Inflammatory macrophage (primary cell): Measurements from ENCODE around the gene NOP14.
"Not testable (repeated sequence)": the region's sequence is repeated elsewhere in the genome, so short reads cannot be mapped to it uniquely, and the experiment has no call there.

Source experiments
- DNase-seq, 2 donors: peaks; one replicate each; pipeline ENCODE4 v3.0.0-alpha.2; 2020 to 2022
- total RNA-seq, 18 experiments: gene quantifications; one replicate each; lab custom pipeline; 2026; ENCODE audit warnings: mixed read lengths in 6 of 18, inconsistent platforms in 2 of 18; lab: John Stamatoyannopoulos, UW

The NOP14 gene
- 25.0 to 71.8 (median 54.5) reads per million in 18 experiments for total RNA-seq

DNA sequence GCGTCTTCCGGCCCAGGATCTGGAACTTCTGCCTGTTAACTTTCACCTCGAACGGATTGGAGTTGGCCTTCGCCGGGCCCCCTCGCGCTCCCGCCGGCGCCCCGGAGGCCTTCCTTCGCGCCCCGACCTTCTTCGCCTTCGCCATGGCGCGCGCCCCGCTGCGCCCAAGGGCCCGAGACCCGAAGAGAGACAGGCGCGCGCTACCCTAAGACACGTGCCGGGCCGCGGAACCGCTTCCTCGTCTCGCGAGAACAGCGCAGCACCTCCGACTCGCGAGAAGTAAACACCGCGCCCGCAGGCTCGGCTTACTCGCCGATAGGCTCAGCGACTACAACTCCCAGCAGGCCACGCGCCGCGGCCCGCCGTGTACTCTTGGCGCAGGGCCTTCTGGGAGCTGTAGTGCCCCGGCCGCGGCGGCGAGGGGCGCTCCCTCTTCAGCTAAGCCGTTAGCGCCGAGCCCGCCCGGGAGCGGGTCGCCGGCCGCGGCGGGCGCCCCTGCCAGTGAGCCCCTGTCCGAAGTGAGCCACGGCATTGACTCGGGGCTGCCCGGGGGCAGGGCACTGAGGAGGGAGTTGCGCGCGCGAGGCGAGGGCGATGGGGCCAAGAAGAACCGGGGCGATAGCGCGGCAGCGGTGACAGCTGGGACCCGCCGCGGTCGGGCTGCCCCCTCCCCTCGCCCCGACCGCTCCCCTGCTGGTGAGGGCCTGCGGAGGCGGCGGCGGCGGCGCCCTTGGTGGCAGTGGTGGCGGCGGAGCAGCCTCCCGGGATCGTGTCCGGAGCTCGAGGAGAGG lies at the start of gene NOP14, which contains the start of gene GRK4:
NOP14 (minus strand) TSS at position 232 of the 791 bp plus-strand sequence; CDS start at position 145, 87 bp downstream.
GRK4 (plus strand) TSS at position 397 of the 791 bp plus-strand sequence. CDS start 500 bp downstream, outside the sequence.
- DNase-seq = peak; percentile 98 to 99

DNA sequence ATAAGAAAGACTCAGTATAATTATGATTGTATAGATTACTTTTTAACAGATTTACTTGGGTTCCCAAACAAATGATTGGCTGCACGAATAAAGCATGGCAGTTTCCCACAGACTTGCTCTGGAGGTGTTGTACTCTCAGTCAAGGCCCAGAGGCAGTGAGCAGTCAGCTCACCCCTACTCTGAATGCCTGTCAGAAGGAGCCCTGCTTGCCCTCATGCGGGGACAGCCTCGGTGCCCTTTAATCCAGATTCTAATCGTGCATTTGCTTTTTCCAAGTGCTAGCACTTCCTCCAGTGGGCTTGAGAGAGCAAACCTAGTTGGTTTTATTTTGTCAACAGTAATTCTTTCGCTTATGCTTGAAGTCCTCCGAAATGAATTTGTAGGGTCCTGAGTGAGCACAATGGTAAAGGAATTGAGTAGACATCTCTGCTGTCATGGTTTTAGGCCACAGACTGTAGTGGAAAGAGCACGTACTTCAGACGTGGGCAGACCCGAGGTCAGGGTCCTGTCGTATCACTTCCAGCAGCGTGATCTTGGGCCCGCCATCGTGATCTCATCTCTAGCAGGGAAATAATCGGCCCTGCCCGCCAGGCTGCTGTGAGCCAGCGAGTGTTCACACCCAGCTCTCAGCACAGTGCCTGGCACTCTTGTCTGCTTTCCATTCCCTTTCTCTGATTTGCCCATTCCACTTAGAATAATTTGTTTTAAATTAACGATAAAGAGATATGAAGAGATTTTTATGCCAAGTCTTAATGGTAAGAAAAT lies 48.4 kb upstream of the NOP14 start:
- DNase-seq = no peak

DNA sequence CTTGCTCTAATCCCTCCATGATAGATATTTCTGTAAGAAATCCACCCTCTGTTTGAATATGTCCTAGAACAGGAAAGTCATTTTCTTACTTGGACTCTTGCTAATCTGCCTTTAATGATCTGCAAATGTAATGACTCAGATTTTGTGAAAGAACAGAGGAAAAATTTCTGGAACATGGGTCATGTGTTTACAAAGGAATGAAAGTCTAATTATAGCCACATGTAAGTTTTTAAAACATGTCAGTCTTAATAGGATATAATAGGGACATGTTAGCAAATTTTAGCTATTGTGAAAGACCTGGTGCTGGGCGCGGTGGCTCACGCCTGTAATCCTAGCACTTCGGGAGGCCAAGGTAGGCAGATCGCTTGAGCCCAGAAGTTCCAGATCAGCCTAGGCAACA lies 47.8 kb upstream of the NOP14 start:
- no peak for DNase-seq

GRCh38 chr4:3010577-3010976 lies 47.4 kb upstream of the NOP14 start:
- no peak for DNase-seq

DNA sequence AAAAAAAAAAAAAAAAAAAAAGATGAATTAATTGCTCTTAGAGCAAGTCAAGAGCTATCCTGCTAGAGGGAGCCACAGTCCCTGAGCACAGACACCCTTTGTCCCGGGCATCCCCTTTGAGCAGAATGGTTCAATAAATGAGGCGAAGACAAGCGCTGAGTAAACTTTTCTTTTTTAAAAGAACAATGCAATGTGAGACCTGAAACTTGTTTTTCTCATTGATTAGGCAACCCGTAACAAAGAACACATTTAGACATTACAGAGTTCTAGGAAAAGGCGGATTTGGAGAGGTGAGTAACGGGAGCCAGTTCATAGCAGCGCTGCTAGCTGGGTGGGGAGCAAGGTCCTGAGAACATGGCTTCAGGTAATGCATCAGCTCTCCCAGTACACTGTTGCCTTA lies 46.2 kb upstream of the NOP14 start:
- peak in 1 of 2 donors; percentile 10 for DNase-seq

DNA sequence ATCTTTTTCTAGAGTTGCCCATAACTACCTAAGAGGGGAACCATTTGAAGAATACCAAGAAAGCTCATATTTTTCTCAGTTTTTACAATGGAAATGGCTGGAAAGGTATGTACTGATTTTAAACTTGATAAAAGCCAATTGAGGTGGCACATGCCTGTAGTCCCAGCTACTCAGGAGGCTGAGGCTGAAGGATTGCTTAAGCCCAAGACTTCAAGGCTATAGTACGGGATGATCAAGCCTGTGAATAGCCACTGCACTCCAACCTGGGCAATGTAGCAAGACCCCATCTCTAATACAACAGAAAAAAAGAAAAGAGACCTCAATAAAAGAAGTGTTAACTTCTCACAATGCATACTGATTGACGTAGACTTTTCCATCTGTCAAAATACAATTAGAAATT lies 44.5 kb upstream of the NOP14 start:
- no peak for DNase-seq

DNA sequence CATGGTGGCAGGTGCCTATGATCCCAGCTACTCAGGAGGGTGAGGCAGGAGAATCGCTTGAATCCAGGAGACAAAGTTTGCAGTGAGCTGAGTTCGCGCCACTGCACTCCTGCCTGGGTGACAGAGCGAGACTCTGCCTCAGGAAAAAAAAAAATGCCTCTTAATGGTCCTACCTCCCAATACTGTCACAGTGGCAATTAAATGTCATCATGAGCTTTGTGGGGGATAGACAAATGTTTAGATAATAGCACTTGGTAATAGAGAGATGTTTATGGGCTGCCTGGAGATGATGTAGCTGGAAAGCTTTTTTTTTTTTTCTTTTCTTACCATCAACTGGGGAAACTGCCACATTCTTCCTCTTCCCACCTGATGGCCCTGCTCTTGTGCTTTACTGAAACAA lies 33.2 kb upstream of the NOP14 start:
- no peak for DNase-seq

- DNase-seq = no peak
These were observed 32.5 kb upstream of the NOP14 start for GRCh38 chr4:2995546-2996265.

DNA sequence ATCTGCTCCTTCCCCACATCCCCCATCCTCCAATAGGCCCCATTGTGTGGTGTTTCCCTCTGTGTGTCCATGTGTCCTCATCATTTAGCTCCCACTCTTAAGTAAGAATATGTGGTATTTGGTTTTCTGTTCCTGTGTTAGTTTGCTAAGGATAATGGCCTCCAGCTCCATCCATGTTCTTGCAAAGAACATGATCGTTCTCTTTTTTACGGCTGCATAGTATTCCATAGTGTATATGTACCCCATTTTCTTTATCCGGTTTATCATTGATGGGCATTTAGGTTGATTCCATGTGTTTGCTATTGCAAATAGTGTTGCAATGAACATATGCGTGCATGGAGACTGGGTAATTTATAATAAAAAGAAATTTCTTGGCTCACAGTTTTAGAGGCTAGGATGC lies 31.7 kb upstream of the NOP14 start:
- no peak for DNase-seq

- no peak for DNase-seq
These were observed 28.0 kb upstream of the NOP14 start for GRCh38 chr4:2991243-2991642.

DNA sequence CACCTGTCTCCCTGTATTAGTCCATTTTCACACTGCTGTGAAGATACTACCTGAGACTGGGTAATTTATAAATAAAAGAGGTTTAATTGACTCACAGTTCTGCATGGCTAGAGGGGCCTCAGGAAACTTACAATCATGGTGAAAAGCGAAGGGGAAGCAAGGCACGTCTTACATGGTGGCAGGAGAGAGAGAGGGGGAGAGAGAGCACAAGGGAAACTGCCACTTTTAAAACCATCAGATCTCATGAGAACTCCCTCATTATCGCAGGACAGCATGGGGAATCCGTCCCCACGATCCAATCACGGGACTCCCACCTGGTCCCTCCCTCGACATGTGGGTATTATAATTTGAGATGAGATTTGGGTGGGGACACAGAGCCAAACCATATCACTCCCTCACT lies 20.5 kb upstream of the NOP14 start:
- not testable (repeated sequence) for DNase-seq

GRCh38 chr4:2982012-2982411 lies 18.8 kb upstream of the NOP14 start:
- no peak for DNase-seq

DNA sequence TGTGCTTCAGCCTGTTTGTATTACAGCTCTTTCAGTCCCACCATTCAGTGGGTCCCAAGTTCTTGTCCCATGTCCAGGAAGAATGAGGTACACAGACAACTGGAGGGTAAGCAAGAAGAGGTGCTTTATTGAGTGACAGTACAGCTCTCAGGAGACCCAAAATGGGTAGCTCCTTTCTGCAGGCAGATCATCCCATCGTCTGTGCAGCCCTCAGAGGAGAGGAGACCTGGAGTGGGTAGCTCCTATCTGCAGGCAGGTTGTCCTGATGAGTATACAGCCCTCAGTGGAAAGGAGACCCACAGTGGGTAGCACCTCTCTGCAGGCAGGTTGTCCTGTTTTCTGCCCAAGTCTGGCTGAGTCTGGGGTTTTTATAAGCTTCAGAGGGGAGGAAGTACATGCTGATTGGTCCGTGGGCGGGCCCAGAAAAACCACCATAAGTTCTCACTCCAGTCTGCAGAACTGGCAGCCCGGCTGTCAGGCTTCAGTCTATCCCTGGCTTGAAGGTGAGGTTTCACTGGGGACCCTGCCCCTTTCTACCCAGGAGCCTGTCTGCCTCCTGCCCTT lies 18.1 kb upstream of the NOP14 start:
- DNase-seq = peak in 1 of 2 donors; percentile 52

DNA sequence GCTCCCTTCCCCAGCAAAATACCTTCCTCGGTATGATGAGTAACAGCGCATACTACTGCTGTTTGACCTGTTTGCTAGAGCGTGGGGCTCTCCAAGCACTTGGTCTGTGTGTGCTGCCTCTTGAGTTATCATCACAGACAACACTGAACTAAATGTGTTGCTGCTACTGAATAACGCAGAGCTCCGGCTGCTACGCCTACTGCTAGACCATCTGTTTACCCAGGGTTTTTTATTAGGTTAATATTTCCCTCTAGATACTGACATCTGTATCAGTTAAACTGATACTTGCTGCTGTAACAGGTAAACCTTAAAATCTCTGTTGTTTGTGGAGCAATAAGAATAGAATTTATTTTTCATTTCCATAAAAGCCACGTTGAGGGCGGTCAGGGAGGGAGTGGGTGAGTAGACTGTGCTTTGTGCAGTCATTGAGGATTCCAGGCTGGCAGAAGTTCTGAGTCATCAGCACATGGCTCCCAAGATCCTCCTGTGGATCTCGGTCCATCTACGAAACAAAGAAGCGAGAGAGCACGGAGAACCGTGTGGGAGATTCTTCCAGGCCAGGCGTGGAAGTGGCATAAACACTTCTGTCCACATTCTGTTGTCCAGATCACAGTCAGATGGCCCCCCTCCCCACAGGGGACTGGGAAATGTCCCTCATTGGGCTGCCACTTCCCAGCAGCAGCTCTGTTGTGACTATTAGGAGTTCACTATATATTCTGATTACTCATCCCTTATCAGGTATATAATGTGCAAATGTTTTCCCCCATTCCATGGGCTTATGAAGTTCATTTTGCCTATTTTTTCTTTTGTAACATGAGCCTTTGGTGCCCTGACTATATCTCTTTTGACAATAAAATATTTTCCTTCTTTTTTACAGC lies 14.2 kb upstream of the NOP14 start:
- DNase-seq = peak; percentile 59 to 89

DNA sequence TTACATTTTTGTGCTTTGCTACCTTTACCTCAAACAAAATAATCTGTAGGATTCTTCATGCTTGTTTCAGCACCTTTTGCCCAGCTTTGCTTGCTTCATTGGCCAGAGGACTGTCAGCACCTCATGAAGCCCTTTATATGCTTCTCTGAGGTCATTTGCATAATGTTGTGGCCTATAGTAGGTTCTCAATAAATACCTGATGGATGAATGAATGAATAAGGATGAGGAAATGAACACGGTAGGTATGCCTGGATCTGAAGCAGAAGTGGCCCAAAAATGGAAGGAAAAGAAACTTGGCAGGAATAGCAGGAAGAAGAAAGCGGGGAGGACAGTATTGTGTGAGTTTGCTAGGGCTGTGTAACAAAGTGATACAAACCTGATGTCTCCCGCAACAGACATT lies 8.1 kb upstream of the NOP14 start:
- DNase-seq = no peak

- no peak for DNase-seq
These were observed 5.2 kb upstream of the NOP14 start for GRCh38 chr4:2968381-2968780.

- no peak for DNase-seq
These were observed 2.1 kb upstream of the NOP14 start for GRCh38 chr4:2965262-2965661.

GRCh38 chr4:2964706-2965258 lies 1.6 kb upstream of the NOP14 start:
- no peak for DNase-seq

DNA sequence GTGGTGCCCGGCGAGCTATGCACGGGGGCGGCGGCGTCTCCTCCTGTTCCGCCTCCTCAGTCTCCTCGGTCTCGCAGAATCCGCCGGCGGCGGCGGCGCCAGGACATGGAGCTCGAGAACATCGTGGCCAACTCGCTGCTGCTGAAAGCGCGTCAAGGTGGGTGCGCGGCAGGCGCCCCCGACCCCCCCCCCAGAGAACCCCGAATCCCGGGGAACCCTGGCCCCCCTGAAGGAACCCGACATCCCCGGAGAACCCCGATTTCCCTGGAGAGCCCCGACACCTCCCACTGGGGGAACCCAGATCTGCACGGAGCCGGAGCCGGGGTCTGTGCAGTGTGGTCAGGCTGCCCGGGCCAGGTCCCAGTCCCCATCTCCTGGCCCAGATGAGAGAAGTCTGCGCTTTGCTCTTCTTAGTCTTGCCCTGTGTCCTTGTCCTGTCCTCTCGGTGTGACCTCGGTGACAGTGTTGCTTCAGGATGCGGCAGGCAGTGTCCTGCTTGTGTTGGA lies 813 bp upstream of the NOP14 start:
- peak; percentile 46 to 76 for DNase-seq

DNA sequence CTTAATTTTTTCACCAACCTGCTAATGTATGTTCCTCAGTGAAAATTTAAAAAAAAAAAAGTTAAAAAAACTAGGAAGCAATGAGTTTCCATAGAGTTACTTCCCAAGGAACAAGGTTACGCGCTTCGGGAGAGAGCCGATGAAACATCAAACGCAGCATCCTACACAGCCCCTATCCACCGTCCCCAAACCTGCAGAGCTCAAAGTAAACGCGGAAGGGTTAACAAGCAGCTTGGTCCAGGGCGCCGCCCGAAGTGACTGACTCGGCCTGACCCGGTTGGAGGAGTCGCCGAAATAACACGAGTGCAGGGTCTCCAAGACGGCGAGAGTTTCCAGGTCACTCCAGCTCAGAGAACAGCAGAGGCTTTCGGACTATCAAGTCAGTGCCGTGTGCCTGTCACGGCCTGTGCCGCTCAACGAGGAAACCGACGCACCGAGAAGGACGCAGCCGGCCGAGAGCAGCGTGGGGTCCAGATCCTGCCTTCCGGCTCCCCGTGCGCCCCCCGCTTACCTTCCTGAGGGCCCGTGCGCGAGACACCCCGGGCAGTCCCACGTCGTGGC lies 512 bp downstream of the NOP14 start:
- peak; percentile 20 to 47 for DNase-seq
